ENCODE measurements around the gene NFKBIZ.

DNA sequence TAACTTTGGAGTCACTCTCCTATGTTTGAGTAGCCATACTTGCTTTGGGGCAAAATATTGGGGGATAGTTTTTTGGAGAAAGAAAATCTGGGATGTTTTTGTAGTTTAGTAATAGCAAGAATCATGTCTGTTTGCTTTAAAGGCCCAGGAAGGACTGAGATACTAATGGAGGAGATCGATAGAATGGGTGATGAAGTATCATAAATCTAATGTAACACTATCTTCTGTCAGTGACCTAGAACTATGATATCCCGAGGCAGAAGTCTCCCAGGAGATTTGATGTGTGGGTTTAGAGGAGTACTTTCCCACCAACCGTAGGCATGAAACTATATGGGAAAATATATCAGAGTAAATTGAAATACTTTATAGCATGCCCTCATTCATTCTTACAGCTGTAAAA is 21.0 kb upstream of the NFKBIZ start:
- TF ChIP-seq, protein P1, sequence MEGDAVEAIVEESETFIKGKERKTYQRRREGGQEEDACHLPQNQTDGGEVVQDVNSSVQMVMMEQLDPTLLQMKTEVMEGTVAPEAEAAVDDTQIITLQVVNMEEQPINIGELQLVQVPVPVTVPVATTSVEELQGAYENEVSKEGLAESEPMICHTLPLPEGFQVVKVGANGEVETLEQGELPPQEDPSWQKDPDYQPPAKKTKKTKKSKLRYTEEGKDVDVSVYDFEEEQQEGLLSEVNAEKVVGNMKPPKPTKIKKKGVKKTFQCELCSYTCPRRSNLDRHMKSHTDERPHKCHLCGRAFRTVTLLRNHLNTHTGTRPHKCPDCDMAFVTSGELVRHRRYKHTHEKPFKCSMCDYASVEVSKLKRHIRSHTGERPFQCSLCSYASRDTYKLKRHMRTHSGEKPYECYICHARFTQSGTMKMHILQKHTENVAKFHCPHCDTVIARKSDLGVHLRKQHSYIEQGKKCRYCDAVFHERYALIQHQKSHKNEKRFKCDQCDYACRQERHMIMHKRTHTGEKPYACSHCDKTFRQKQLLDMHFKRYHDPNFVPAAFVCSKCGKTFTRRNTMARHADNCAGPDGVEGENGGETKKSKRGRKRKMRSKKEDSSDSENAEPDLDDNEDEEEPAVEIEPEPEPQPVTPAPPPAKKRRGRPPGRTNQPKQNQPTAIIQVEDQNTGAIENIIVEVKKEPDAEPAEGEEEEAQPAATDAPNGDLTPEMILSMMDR (IDR thresholded peaks at IDR 0.05) = no peak
- no peak for TF ChIP-seq CREB1 (CRISPR knock-in tag; IDR thresholded peaks at IDR 0.05)
- TF ChIP-seq NR2C2 (CRISPR knock-in tag; IDR thresholded peaks at IDR 0.05) = no peak
- TF ChIP-seq, protein P2, sequence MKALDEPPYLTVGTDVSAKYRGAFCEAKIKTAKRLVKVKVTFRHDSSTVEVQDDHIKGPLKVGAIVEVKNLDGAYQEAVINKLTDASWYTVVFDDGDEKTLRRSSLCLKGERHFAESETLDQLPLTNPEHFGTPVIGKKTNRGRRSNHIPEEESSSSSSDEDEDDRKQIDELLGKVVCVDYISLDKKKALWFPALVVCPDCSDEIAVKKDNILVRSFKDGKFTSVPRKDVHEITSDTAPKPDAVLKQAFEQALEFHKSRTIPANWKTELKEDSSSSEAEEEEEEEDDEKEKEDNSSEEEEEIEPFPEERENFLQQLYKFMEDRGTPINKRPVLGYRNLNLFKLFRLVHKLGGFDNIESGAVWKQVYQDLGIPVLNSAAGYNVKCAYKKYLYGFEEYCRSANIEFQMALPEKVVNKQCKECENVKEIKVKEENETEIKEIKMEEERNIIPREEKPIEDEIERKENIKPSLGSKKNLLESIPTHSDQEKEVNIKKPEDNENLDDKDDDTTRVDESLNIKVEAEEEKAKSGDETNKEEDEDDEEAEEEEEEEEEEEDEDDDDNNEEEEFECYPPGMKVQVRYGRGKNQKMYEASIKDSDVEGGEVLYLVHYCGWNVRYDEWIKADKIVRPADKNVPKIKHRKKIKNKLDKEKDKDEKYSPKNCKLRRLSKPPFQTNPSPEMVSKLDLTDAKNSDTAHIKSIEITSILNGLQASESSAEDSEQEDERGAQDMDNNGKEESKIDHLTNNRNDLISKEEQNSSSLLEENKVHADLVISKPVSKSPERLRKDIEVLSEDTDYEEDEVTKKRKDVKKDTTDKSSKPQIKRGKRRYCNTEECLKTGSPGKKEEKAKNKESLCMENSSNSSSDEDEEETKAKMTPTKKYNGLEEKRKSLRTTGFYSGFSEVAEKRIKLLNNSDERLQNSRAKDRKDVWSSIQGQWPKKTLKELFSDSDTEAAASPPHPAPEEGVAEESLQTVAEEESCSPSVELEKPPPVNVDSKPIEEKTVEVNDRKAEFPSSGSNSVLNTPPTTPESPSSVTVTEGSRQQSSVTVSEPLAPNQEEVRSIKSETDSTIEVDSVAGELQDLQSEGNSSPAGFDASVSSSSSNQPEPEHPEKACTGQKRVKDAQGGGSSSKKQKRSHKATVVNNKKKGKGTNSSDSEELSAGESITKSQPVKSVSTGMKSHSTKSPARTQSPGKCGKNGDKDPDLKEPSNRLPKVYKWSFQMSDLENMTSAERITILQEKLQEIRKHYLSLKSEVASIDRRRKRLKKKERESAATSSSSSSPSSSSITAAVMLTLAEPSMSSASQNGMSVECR (CRISPR knock-in tag; IDR thresholded peaks at IDR 0.05; ENCODE audit: borderline replicate concordance) = no peak

Data from WTC11 (cell line).